ENCODE data around the gene NDUFA1. TPM values are rescaled to one million over a fixed set of nuclear protein-coding genes. Genes with fewer than 3 reads are reported as not detected.
"Not testable (repeated sequence)": the region's sequence is repeated elsewhere in the genome, so short reads cannot be mapped to it uniquely, and the experiment has no call there.

NDUFA1 gene
- total RNA-seq = 74.3 and 128 TPM in 2 replicates

GRCh38 chrX:119871599-119872395, at the start of gene NDUFA1, which contains the start of gene RNF113A:
TSS of gene NDUFA1 (plus strand) at chrX:119871832. CDS start at chrX:119871912, 80 bp downstream.
TSS of gene RNF113A (minus strand) at chrX:119871733. CDS start at chrX:119871613, 120 bp downstream.
- DNase-seq (ENCODE audit: low read depth in 2 of 2) = peak; percentile 71 to 88

DNA sequence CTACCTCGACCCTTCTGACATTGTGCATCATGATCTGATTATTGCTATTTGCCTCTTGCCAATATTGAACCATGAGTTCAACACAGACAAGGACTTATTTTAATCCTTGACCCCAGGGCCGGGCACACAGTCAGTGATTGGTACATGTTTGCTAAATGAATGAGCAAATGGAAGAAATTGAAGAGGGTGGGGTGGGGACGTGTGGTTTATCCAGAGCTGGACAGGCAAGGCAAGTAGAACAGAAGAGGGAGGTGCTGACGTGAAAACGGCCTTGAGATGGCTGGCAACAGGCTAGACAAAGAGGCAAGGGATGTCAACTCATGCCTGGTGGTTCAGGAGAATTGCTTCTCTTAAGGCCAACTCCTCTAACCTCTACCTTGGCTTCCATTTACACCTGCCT, 47.4 kb upstream of the NDUFA1 start:
- DNase-seq (ENCODE audit: low read depth in 2 of 2) = not testable (repeated sequence)

DNA sequence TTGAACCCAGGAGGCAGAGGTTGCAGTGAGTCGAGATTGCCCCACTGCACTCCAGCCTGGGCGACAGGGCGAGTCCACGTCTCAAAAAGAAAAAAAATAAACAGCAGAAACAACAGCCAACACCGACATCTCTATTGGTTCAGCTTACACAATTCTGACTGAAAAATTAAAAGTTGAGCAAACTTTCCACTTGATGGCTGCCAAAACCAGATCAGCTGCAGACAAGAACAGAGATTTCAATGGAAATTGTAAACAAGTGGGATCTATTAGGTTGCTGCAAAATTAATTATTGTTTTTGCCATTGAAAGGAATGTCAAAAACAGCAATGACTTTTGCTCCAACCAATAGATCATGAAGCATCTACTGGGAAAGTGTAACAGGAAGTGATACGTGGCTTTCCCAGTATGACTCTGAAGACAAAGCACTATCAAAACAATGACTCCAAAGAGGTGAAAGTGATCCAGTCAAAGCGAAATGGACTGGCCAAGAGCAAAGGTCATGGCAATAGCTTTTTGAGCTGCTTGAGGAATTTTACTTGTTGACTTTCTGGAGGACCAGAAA, 45.2 kb upstream of the NDUFA1 start:
- DNase-seq (ENCODE audit: low read depth in 2 of 2) = peak; percentile 75 to 86

DNA sequence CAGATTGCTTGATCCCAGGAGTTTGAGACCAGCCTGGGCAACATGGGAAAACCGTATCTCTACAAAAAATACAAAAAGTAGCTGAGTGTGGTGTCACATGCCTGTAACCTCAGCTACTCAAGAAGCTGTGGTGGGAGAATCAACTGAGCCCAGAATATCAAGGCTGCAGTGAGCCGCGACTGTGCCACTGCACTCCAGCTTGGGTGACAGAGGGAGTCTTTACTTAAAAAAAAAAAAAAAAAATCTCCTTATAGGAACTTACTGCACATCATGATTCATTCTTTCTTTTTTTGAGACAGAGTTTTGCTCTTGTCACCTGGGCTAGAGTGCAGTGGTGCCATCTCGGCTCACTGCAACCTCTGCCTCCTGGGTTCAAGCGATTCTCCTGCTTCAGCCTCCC, 43.2 kb upstream of the NDUFA1 start:
- DNase-seq (ENCODE audit: low read depth in 2 of 2) = no peak

DNA sequence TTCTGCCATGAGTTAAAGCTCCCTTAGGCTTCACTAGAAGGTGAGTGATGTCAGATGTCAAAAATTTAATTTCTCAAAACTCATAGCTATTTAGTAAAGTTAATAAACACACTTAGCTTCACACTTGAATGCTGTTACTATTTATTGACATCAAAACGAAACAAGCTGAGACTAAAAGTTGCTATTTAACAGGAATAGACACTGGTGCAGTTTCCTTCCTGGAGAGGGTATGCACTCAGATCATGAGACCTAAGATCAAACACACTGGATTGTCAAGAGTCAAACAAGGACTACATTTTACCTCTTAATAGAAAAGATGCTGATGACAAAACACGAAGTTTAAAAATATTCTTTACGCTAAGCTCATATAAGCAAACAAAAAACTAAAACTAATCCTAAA, 37.7 kb upstream of the NDUFA1 start:
- DNase-seq (ENCODE audit: low read depth in 2 of 2) = peak in 1 of 2 donors; percentile 2

DNA sequence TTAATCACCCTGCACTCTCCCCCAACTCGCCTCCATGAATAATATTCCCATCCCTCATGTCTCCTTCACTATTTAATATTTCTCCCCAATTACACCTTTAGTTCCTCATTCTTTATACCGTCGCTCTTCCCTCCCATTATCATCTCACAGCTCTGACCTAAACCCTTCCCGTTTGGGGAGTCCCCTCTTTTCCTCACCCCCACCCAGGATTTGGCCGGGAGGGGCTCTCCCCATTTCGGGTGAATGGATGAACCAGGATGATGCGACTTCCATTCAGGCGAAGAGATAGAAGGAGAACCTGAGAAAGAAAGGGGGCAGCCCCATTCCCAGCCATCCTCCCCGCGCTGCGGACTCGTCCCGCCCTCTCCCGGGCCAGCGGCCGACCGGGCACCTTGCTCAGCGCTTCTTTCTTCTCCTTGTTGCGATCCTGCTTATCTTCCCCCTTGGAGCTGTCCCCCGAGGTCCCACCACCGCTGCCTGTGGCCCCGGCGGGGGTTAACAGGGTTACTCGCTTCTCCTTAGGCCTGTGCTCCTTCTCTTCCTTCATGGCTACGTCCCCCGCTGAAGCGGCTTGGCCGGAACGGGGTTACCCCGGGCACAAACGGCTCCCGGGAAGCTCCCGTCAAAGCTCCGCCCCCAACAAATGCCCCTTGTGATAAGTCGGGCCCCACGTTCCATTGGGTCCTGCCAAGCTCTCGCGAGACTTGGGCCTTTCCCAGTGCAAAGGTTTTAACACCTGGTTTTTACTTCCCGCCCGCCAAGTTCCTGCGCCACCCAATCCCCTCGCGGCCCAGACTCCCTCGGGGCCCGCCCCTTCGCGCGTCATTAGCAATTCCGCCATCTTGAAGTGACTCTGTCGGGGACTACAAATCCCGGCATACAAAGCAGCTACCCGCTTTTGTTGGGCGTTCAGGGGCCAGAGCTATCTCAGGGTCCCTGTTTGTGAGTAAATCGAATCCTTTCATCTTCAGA, 19.0 kb upstream of the NDUFA1 start, which contains the start of gene UPF3B:
Gene UPF3B (minus strand): TSS at position 582 of the 972 bp plus-strand sequence. CDS start 35 bp downstream, at position 547.
- peak; percentile 95 to 98 for DNase-seq (ENCODE audit: low read depth in 2 of 2)

- peak in 1 of 2 donors; percentile 1 for DNase-seq (ENCODE audit: low read depth in 2 of 2)
These were observed 18.2 kb upstream of the NDUFA1 start for GRCh38 chrX:119853444-119853843.

- peak in 1 of 2 donors; percentile 33 for DNase-seq (ENCODE audit: low read depth in 2 of 2)
These were observed 953 bp upstream of the NDUFA1 start for GRCh38 chrX:119870626-119871131.

GRCh38 chrX:119871245-119871598, 410 bp upstream of the NDUFA1 start:
- DNase-seq (ENCODE audit: low read depth in 2 of 2) = peak in 1 of 2 donors; percentile 29

- DNase-seq (ENCODE audit: low read depth in 2 of 2) = no peak
These were observed 7.1 kb downstream of the NDUFA1 start for GRCh38 chrX:119878740-119879139.

DNA sequence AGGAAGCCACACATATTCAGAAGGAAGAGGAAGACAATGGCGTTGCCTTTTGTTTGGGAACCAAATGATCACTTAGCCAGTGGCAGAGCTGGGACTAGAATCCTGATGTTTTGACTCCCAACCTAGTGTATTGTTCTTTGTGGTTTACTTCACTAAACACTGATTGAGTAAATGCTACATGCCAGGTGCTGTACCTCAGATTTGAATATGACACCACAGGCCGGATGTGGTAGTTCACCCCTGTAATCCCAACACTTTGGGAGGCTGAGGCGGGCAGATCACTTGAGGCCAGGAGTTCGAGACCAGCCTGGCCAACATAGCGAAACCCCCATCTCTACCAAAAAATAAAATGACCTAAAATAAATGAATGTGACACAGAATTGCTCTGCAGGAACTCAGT, 8.4 kb downstream of the NDUFA1 start:
- no peak for DNase-seq (ENCODE audit: low read depth in 2 of 2)

DNA sequence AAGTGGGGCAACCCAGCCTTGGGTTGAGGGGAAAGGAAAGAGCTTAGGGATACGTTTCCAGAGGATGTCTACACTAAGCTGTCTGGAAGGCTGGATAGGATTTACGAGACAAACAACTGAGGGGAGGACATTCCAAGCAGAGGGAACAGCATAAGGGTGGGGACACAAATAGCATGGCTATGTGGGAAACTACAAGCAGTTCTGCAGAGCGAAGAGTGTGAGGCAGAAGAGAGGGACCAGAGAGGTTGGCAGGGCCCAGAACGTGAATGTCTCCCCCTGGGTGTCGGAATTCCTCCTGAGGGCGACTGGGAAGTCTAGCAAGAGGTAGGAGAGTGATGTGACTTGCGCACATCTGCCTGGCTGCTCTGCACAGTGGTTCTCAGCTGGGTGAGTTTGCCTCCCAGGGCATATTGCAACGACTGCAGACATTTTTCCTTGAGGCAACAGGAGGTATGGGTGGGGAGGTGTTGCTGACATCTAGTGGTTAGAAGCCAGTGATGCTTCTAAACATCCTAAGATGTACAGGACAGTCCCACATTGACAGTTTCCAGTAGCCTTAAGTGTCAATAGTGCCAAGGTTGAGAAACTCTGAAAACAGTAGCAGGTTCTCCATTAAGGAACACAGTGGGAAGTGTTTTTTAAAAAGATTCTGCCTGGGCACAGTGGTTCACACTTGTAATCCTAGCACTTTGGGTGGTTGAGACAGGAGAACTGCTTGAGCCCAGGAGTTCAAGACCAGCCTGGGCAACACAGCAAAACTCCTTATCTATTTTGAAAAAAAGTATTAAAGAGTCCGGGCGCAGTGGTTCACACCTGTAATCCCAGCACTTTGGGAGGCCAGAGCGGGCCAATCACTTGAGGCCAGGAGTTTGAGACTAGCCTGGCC, 9.2 kb downstream of the NDUFA1 start:
- peak in 1 of 2 donors; percentile 58 for DNase-seq (ENCODE audit: low read depth in 2 of 2)

DNA sequence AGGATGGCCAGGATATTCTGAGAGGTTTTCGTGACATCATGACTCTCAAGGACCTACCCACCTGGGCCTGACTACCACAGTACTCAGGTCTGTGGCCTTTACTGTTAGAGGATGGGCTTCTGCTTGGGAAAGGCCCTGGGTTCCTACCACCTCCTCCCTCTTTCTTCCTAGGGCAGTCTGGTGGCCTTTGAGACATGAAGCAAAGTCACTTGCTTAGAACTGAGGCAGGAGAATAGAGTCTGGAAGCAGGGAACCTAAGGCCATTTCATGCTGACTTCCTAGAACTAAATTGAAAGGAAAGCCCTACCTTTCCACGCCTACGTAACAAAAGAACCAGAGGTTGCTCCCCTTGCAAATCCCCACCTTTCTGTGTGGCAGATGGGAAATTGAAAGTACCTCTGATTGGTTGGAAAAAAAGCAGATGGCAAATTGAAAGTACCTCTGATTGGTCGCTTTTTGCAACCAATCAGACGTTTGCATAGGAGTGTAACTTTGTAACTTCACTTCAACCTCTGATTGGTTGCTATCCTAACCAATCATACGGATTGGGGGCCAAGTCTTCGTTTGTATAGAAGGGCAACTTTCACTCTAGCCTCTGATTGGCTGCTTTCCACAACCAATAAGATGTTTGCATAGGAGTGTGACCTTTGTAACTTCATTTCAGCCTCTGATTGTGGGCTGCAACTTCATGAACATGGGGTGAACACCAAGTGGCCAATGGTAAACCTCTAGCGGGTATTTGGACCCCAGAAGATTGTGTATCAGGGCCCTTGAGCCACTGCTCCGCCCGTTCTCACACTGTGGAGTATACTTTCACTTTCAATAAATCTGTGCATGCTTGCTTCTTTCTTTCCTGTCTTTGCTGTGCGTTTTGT, 14.2 kb downstream of the NDUFA1 start:
- peak in 1 of 2 donors; percentile 4 for DNase-seq (ENCODE audit: low read depth in 2 of 2)

DNA sequence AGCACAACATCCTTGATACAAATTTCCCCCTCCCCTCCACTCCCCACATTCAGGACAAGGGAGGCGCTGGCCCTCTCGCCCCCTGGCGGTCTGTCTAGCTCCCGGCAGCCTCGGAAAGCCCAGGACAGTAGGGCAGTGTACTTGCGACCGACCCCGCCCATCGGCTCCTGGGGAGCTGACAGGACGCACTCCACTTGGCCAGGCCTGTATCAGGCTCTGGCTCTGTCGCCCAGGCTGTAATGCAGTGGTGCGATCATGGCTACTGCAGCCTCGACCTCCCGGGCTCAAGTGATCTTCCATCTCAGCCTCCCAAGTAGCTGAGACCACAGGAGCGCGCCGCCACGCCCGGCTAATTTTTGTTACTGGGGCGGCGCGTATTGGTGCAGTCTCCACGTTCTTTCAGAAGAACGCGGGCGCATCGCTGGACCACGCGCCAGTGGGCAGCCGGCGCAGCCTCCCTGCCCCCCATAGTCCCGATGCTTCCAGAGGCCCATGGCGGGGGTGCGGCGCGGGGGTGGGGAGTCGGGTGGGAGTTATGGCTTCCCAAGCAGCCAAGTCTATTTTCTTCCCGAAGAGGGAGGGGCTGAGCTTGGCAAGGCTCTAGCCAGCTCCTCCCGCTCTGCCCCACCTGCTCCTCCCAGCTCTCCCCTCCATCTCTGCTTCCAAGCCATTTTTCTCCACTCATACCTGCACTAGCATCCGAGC, 16.2 kb downstream of the NDUFA1 start:
- peak in 1 of 2 donors; percentile 61 for DNase-seq (ENCODE audit: low read depth in 2 of 2)

DNA sequence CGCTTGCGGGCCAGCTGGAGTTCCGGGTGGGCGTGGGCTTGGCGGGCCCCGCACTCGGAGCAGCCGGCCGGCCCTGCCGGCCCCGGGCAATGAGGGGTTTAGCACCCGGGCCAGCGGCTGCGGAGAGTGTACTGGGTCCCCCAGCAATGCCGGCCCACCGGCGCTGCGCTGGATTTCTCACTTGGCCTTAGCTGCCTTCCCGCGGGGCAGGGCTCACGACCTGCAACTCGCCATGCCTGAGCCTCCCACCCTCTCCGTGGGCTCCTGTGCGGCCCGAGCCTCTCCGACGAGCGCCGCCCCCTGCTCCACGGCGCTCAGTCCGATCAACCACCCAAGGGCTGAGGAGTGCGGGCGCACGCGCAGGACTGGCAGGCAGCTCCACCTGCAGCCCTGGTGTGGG, 19.0 kb downstream of the NDUFA1 start:
- DNase-seq (ENCODE audit: low read depth in 2 of 2) = not testable (repeated sequence)

DNA sequence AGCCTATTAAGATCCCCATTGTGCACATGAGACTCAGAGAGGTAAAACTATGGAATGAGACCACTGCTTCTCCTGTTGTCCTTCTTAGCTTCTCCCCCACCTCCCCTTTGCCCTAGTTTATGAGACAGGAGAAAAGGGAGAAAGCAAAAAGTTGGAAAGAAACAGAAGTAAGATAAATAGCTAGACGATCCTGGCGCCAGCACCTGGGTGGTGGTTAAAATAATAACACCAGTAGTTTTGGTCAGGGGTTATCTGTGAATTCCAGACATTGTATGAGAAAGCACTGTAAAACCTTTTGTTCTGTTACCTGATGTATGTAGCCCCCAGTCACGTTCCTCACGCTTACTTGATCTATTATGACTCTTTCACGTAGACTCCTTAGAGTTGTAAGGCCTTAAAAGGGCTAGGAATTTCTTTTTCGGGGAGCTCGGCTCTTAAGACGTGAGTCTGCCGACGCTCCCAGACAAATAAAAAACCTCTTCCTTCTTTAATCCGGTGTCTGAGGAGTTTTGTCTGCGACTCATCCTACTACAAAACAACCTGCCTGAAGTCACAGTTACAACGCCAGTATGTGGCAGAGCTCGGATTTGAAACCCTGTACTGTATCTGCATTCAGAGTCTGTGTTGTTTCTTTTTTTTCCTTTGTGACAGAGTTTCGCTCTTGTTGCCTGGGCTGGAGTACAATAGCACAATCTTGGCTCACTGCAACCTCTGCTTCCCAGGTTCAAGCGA, 20.5 kb downstream of the NDUFA1 start:
- not testable (repeated sequence) for DNase-seq (ENCODE audit: low read depth in 2 of 2)

GRCh38 chrX:119895843-119896326, 24.3 kb downstream of the NDUFA1 start, which contains the start of gene AKAP14:
TSS of gene AKAP14 (plus strand) at chrX:119895893. CDS start at chrX:119903224, 7,331 bp downstream.
- no peak for DNase-seq (ENCODE audit: low read depth in 2 of 2)

DNA sequence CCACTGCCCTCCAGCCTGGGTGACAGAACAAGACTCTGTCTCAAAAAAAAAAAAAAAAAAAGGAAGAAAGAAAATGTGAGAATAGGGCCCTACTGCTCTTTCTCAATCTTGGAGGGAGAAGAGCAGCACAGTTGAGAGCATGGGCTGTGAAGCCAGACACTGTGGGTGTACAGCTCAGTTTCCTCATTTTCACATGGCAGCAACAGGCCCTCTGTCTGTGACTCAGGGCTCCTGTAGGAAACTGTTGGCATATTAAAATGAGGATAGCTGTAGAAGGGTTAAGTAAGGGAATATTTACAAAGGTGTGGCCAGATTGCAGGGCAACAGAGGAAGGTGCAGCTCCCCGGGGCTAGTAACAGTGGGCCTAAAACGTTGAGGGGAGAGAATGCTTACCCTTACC, 27.5 kb downstream of the NDUFA1 start:
- no peak for DNase-seq (ENCODE audit: low read depth in 2 of 2)
